Body of pancreas (tissue), 4 donors: ENCODE data around the gene FRAS1.

Experiments
- CTCF ChIP-seq, 7 experiments: fragments of 450-650 bp in 4 of 7; fragments of 200-600 bp in 3 of 7; sonication (generic) in 3 of 7; IDR thresholded peaks; one replicate each; pipeline ENCODE4 v1.5.1; 2016 to 2019; ENCODE audit warnings: antibody characterized with exemption in 7 of 7
- POLR2A ChIP-seq, 3 donors: fragments of 450-650 bp; IDR thresholded peaks; one replicate each; pipeline ENCODE4 v1.6.1; 2016; ENCODE audit warnings: antibody characterized with exemption in 3 of 3, mild to moderate bottlenecking in 2 of 3

GRCh38 chr4:78441756-78442155, 384.6 kb downstream of the FRAS1 start:
- TF ChIP-seq CTCF (IDR thresholded peaks at IDR 0.05) (no peak), POLR2A (IDR thresholded peaks at IDR 0.05) (no peak)
